Neural cell (in vitro differentiated cells): ENCODE measurements around the gene ABCA4.

Experiments used
- CTCF ChIP-seq: fragments of 450-650 bp; IDR thresholded peaks from 2 replicates; pipeline ENCODE4 v1.5.1; 2014; ENCODE audit warnings: antibody characterized with exemption, mild to moderate bottlenecking, moderate library complexity; ENCODE audit not compliant: poor library complexity, severe bottlenecking
- EP300 ChIP-seq: fragments of 450-650 bp; conservative IDR thresholded peaks from 2 replicates; pipeline ENCODE4 v1.6.1; 2014; ENCODE audit warnings: antibody characterized with exemption, mild to moderate bottlenecking, moderate library complexity; ENCODE audit not compliant: poor library complexity, severe bottlenecking
- EZH2 ChIP-seq: fragments of 200-600, 300-800 bp; shearing (Covaris generic), sonication (generic); IDR thresholded peaks from 2 replicates; pipeline ENCODE4 v1.6.1; 2014; ENCODE audit warnings: antibody characterized with exemption, low read length, borderline replicate concordance, mild to moderate bottlenecking; ENCODE audit not compliant: insufficient read depth, poor library complexity, severe bottlenecking
- MXI1 ChIP-seq: fragments of 450-650 bp; conservative IDR thresholded peaks from 2 replicates; pipeline ENCODE4 v1.6.1; 2014; ENCODE audit warnings: antibody characterized with exemption, mild to moderate bottlenecking; ENCODE audit not compliant: poor library complexity, severe bottlenecking
- POLR2AphosphoS5 ChIP-seq: IDR thresholded peaks from 2 replicates; pipeline ENCODE4 v1.6.1; 2012
- RAD21 ChIP-seq: fragments of 450-650 bp; conservative IDR thresholded peaks from 2 replicates; pipeline ENCODE4 v1.6.1; 2014; ENCODE audit warnings: antibody characterized with exemption, mild to moderate bottlenecking, moderate library complexity
- REST ChIP-seq: IDR thresholded peaks from 2 replicates; pipeline ENCODE4 v1.6.1; 2012; ENCODE audit warnings: borderline replicate concordance
- SMC3 ChIP-seq: fragments of 450-650 bp; conservative IDR thresholded peaks from 2 replicates; pipeline ENCODE4 v1.6.1; 2014; ENCODE audit warnings: antibody characterized with exemption, mild to moderate bottlenecking, moderate library complexity; ENCODE audit not compliant: poor library complexity

GRCh38 chr1:94071976-94072375 lies 49.0 kb downstream of the ABCA4 start:
- TF ChIP-seq CTCF = no peak
- no peak for TF ChIP-seq REST
- no peak for TF ChIP-seq MXI1
- TF ChIP-seq EZH2 = no peak
- no peak for TF ChIP-seq EP300
- no peak for TF ChIP-seq POLR2AphosphoS5
- no peak for TF ChIP-seq RAD21
- no peak for TF ChIP-seq SMC3
